ENCODE data around the gene RTTN. TPM values are rescaled to one million over a fixed set of nuclear protein-coding genes. Genes with fewer than 3 reads are reported as not detected.

The RTTN gene
- total and polyA plus RNA-seq, 2 of the 13 experiments (the other 11 are each of a cell fraction or from before 2014, with no cell fraction given): 5.4 to 18.7 TPM

- TF ChIP-seq ZNF891 (CRISPR knock-in tag; IDR thresholded peaks at IDR 0.05) (no peak), ZNF3 (CRISPR knock-in tag; IDR thresholded peaks at IDR 0.05) (no peak), FOXM1 (CRISPR knock-in tag; IDR thresholded peaks at IDR 0.05) (no peak), IRF1 (CRISPR knock-in tag; IDR thresholded peaks at IDR 0.05; ENCODE audit: low read depth) (no peak), ZBTB49 (CRISPR knock-in tag; IDR thresholded peaks at IDR 0.05; ENCODE audit: borderline replicate concordance) (no peak), KDM2A (CRISPR knock-in tag; IDR thresholded peaks at IDR 0.05; ENCODE audit: borderline replicate concordance, low read depth) (no peak), POLR2AphosphoS5 (IDR thresholded peaks at IDR 0.05; ENCODE audit: low read depth, low read length) (no peak), THRA (CRISPR knock-in tag; IDR thresholded peaks at IDR 0.05; ENCODE audit: borderline replicate concordance) (no peak), DMTF1 (CRISPR knock-in tag; IDR thresholded peaks at IDR 0.05) (no peak), ZNF841 (CRISPR knock-in tag; IDR thresholded peaks at IDR 0.05; ENCODE audit: borderline replicate concordance) (no peak)
These were observed 176.3 kb downstream of the RTTN start (continued) for GRCh38 chr18:70029163-70029562.
